HepG2 (cell line): ENCODE data around the gene PGK2. TPM values are rescaled to one million over a fixed set of nuclear protein-coding genes. Genes with fewer than 3 reads are reported as not detected.

Source experiments
- HDAC1 ChIP-seq: sonication (generic); formaldehyde crosslinking; IDR thresholded peaks from 2 replicates; pipeline ENCODE4 v1.5.1; 2020; ENCODE audit warnings: mild to moderate bottlenecking, missing genetic modification reagents
- HDAC6 ChIP-seq: fragments of 200-600 bp; sonication (generic); IDR thresholded peaks from 2 replicates; pipeline ENCODE4 v1.7.0; 2017; ENCODE audit warnings: mild to moderate bottlenecking, antibody characterized with exemption, low read length, low read depth
- HES4 ChIP-seq: sonication (generic); formaldehyde crosslinking; IDR thresholded peaks from 2 replicates; pipeline ENCODE4 v1.9.0; 2021; ENCODE audit warnings: mild to moderate bottlenecking, missing genetic modification reagents, borderline replicate concordance
- IRF2 ChIP-seq: IDR thresholded peaks from 2 replicates; pipeline ENCODE4 v1.6.1; 2018; ENCODE audit warnings: missing genetic modification reagents, missing compliant biosample characterization
- MAFF ChIP-seq: IDR thresholded peaks from 2 replicates; pipeline ENCODE4 v1.6.1; 2011; ENCODE audit warnings: low read depth, low read length, improper control_type of control experiment
- MIER3 ChIP-seq: IDR thresholded peaks from 2 replicates; pipeline ENCODE4 v1.6.1; 2016; ENCODE audit warnings: missing compliant biosample characterization, borderline replicate concordance
- NR2F1 ChIP-seq, 2 experiments: fragments of 450-650 bp in 1 of 2; formaldehyde crosslinking in 1 of 2; IDR thresholded peaks; 2 replicates each; pipeline versions ENCODE4 v1.5.0 to v1.6.1; 2016 to 2020; ENCODE audit warnings: mild to moderate bottlenecking in 1 of 2, missing compliant biosample characterization in 1 of 2, missing genetic modification reagents in 1 of 2, moderate library complexity in 1 of 2
- POLR2AphosphoS2 ChIP-seq: IDR thresholded peaks from 2 replicates; pipeline ENCODE4 v1.6.1; 2011; ENCODE audit warnings: low read depth, low read length, improper control_type of control experiment
- ZBTB2 ChIP-seq: sonication (generic); formaldehyde crosslinking; IDR thresholded peaks from 2 replicates; pipeline ENCODE4 v1.8.0; 2022; ENCODE audit warnings: low read depth, missing genetic modification reagents
- ZFP37 ChIP-seq: sonication (generic); formaldehyde crosslinking; IDR thresholded peaks from 2 replicates; pipeline ENCODE4 v1.4.0; 2020; ENCODE audit warnings: missing genetic modification reagents, borderline replicate concordance
- ZNF253 ChIP-seq: sonication (generic); formaldehyde crosslinking; IDR thresholded peaks from 2 replicates; pipeline ENCODE4 v1.8.0; 2022; ENCODE audit warnings: mild to moderate bottlenecking, missing genetic modification reagents, borderline replicate concordance
- ZNF607 ChIP-seq: sonication (generic); formaldehyde crosslinking; IDR thresholded peaks from 2 replicates; pipeline ENCODE4 v1.5.1; 2020; ENCODE audit warnings: missing genetic modification reagents, mild to moderate bottlenecking, borderline replicate concordance
- polyA plus RNA-seq, 8 experiments: library from polyadenylated mRNA; depleted of rRNA in 3 of 8; stranded (reverse) in 7 of 8; unstranded in 1 of 8; fragments of >200 nt; fragmentation: Illumina TruSeq in 4 of 8; extraction: Trizol in 4 of 8; gene quantifications; 2 replicates each; pipeline versions ENCODE4 v1.2.1 to v1.2.3, GENCODE V29; 2011 to 2016; ENCODE audit warnings: low read depth in 4 of 8, missing spikeins in 1 of 8, mixed read lengths in 1 of 8; ENCODE audit not compliant: insufficient read depth in 1 of 8
- total RNA-seq, 5 experiments: library from RNA; depleted of rRNA; stranded (reverse); fragments of >200 nt; fragmentation: Illumina TruSeq; extraction: Trizol; gene quantifications; 2 replicates each; pipeline ENCODE4 v1.2.3, GENCODE V29; 2016; ENCODE audit warnings: low read depth in 1 of 5
- TF ChIP-seq, protein P1 (sequence below): sonication (generic); formaldehyde crosslinking; IDR thresholded peaks from 2 replicates; pipeline ENCODE4 v1.4.0; 2020; ENCODE audit warnings: mild to moderate bottlenecking, missing genetic modification reagents, borderline replicate concordance
- TF ChIP-seq, protein P2 (sequence below): sonication (generic); formaldehyde crosslinking; IDR thresholded peaks from 2 replicates; pipeline ENCODE4 v1.4.0; 2020; ENCODE audit warnings: missing genetic modification reagents
- TF ChIP-seq, protein P3 (sequence below): sonication (generic); formaldehyde crosslinking; IDR thresholded peaks from 2 replicates; pipeline ENCODE4 v1.8.0; 2022; ENCODE audit warnings: mild to moderate bottlenecking, missing genetic modification reagents
- TF ChIP-seq, protein P4 (sequence below): sonication (generic); formaldehyde crosslinking; IDR thresholded peaks from 2 replicates; pipeline ENCODE4 v1.5.1; 2020; ENCODE audit warnings: mild to moderate bottlenecking, moderate library complexity, missing genetic modification reagents
- TF ChIP-seq, protein P5 (sequence below): IDR thresholded peaks from 2 replicates; pipeline ENCODE4 v1.6.1; 2016; ENCODE audit warnings: missing compliant biosample characterization, missing genetic modification reagents, borderline replicate concordance

Gene PGK2
- total and polyA plus RNA-seq, 2 of the 13 experiments (the other 11 are each of a cell fraction or from before 2014, with no cell fraction given), result not detected

DNA sequence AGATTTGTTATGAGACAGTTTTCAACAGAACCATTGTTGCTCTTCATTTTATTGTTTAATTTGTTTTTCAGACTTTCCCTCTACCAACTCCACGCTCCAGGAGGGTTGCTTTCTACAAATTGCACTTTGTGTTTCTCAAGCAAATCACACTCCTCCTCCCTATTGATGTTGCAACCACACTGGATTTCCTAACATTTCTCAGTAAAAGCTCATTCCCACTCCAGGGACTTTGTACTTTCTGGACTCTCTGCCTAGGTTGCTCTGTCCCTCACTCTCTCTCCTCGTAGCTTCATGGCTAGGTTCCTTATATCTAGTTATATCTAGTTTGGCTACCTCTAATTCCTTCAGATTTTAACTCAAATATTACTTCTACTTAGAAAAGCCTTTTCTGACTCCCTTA, 20.3 kb downstream of the PGK2 start (continued):
- TF ChIP-seq, protein P1, sequence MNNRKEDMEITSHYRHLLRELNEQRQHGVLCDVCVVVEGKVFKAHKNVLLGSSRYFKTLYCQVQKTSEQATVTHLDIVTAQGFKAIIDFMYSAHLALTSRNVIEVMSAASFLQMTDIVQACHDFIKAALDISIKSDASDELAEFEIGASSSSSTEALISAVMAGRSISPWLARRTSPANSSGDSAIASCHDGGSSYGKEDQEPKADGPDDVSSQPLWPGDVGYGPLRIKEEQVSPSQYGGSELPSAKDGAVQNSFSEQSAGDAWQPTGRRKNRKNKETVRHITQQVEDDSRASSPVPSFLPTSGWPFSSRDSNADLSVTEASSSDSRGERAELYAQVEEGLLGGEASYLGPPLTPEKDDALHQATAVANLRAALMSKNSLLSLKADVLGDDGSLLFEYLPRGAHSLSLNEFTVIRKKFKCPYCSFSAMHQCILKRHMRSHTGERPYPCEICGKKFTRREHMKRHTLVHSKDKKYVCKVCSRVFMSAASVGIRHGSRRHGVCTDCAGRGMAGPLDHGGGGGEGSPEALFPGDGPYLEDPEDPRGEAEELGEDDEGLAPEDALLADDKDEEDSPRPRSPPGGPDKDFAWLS, result no peak
- TF ChIP-seq POLR2AphosphoS2, result no peak
- TF ChIP-seq, protein P2, sequence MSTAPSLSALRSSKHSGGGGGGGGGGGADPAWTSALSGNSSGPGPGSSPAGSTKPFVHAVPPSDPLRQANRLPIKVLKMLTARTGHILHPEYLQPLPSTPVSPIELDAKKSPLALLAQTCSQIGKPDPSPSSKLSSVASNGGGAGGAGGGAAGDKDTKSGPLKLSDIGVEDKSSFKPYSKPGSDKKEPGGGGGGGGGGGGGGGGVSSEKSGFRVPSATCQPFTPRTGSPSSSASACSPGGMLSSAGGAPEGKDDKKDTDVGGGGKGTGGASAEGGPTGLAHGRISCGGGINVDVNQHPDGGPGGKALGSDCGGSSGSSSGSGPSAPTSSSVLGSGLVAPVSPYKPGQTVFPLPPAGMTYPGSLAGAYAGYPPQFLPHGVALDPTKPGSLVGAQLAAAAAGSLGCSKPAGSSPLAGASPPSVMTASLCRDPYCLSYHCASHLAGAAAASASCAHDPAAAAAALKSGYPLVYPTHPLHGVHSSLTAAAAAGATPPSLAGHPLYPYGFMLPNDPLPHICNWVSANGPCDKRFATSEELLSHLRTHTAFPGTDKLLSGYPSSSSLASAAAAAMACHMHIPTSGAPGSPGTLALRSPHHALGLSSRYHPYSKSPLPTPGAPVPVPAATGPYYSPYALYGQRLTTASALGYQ, result no peak
- TF ChIP-seq ZNF253 (CRISPR knock-in tag), result no peak
- TF ChIP-seq, protein P3, sequence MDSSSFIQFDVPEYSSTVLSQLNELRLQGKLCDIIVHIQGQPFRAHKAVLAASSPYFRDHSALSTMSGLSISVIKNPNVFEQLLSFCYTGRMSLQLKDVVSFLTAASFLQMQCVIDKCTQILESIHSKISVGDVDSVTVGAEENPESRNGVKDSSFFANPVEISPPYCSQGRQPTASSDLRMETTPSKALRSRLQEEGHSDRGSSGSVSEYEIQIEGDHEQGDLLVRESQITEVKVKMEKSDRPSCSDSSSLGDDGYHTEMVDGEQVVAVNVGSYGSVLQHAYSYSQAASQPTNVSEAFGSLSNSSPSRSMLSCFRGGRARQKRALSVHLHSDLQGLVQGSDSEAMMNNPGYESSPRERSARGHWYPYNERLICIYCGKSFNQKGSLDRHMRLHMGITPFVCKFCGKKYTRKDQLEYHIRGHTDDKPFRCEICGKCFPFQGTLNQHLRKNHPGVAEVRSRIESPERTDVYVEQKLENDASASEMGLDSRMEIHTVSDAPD, result no peak
- TF ChIP-seq ZNF607 (CRISPR knock-in tag), result no peak
- TF ChIP-seq IRF2 (CRISPR knock-in tag), result peak; percentile 66; the same call in 1 of the 2 replicates
- TF ChIP-seq HES4 (CRISPR knock-in tag), result no peak
- TF ChIP-seq ZBTB2 (CRISPR knock-in tag), result no peak
- TF ChIP-seq, protein P4, sequence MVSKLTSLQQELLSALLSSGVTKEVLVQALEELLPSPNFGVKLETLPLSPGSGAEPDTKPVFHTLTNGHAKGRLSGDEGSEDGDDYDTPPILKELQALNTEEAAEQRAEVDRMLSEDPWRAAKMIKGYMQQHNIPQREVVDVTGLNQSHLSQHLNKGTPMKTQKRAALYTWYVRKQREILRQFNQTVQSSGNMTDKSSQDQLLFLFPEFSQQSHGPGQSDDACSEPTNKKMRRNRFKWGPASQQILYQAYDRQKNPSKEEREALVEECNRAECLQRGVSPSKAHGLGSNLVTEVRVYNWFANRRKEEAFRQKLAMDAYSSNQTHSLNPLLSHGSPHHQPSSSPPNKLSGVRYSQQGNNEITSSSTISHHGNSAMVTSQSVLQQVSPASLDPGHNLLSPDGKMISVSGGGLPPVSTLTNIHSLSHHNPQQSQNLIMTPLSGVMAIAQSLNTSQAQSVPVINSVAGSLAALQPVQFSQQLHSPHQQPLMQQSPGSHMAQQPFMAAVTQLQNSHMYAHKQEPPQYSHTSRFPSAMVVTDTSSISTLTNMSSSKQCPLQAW (CRISPR knock-in tag), result no peak
- no peak for TF ChIP-seq HDAC6
- TF ChIP-seq HDAC1 (CRISPR knock-in tag), result peak; percentile 78
- no peak for TF ChIP-seq MAFF
- no peak for TF ChIP-seq NR2F1 (CRISPR knock-in tag; IDR thresholded peaks at IDR 0.05)
- TF ChIP-seq MIER3, result peak; percentile 92; the same call in 1 of the 2 replicates
- no peak for TF ChIP-seq ZFP37 (CRISPR knock-in tag)
- TF ChIP-seq, protein P5, sequence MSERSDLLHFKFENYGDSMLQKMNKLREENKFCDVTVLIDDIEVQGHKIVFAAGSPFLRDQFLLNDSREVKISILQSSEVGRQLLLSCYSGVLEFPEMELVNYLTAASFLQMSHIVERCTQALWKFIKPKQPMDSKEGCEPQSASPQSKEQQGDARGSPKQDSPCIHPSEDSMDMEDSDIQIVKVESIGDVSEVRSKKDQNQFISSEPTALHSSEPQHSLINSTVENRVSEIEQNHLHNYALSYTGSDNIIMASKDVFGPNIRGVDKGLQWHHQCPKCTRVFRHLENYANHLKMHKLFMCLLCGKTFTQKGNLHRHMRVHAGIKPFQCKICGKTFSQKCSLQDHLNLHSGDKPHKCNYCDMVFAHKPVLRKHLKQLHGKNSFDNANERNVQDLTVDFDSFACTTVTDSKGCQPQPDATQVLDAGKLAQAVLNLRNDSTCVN (CRISPR knock-in tag), result no peak
